HG02973 (cell line): Measurements from ENCODE around the gene TSHZ2.
A peak's percentile ranks its signal among the peaks of the same experiment; 100 is the strongest.

ENCODE experiments used
- ATAC-seq: cut with Tn5 transposase; IDR thresholded peaks from one replicate; pipeline ENCODE4 v1.9.1; 2021; ENCODE audit warnings: moderate library complexity; ENCODE audit not compliant: unreplicated experiment

Gene TSHZ2

DNA sequence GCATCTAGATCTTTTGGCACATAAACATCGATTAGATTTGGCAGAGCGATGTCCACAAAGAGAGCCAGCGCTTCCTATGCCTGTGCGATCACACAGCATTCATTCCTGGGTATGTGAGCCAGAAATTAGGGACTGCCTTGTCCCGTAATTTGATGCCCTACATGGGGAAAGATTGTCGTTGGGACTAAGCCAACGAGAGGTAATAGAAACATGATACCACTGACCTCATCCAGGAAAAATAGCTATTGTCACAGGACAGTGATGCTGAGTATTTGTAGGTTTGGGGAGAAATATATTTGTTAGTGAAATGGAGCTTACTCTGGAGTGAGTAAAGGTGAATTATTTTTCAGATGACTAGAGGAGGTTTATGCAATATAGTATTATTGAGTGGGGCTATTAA, 154.0 kb downstream of the TSHZ2 start:
- no peak for ATAC-seq

DNA sequence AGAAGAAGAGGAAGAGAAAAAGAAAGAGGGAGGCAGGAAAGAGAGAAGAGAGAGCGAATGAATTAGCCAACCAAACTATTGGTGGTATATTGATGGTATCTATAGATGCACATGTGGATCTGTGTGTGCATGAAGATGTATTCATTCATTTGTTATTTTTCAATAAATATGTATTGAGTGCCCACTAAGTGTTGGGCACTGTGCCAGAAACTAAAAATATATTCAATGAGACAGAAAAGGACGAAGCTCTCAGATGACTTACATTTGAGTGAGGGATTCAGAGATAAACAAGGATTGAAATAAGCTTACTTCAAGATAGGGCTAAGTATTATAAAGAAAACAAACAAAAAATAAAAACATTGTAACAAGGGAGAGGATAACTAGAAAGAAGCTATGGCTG, 154.9 kb downstream of the TSHZ2 start:
- no peak for ATAC-seq

DNA sequence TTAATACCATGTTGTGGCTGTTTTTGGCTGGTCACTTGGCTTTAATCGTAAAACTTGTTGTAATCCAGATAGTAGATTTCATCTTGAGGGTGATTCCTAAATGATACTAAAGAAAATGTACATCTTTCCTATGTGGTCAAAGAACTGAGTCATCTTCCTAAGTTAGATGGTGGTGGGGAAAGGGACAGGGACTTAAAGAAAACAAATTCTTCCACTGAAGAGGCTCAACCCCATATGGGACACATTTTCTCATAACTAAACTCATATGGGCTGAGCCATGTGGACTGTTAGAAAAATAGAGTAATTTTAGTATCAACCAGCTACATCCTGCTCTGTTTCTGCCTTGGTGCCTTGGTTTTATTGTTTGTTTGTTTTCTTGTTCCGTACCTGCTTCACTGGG, 155.8 kb downstream of the TSHZ2 start:
- ATAC-seq, result no peak

- ATAC-seq, result no peak
Measured at GRCh38 chr20:53129563-53129962, 157.4 kb downstream of the TSHZ2 start.

GRCh38 chr20:53130795-53131194, 158.6 kb downstream of the TSHZ2 start:
- no peak for ATAC-seq

- ATAC-seq, result no peak
Measured at GRCh38 chr20:53133125-53133524, 161.0 kb downstream of the TSHZ2 start.

DNA sequence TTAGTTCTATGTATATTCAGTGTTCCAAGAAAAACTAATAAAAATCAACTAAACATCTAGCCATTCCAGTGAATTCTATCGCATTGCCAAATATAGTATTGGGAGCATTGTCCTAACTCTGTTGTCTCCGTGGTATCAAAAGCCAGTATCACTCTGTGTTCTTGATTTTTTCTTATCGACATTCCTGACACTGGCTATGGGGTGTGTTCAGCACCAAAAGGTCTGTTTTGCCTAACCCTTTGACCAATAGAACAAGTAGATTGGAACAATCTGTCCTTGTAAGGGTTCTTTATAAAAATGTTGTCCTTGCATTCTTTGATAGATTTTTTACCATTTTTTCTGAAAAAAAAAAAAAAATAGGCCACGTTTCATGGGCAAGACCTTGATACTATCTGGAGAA, 161.5 kb downstream of the TSHZ2 start:
- ATAC-seq, result no peak

- ATAC-seq, result no peak
Measured at GRCh38 chr20:53136473-53136872, 164.3 kb downstream of the TSHZ2 start.

DNA sequence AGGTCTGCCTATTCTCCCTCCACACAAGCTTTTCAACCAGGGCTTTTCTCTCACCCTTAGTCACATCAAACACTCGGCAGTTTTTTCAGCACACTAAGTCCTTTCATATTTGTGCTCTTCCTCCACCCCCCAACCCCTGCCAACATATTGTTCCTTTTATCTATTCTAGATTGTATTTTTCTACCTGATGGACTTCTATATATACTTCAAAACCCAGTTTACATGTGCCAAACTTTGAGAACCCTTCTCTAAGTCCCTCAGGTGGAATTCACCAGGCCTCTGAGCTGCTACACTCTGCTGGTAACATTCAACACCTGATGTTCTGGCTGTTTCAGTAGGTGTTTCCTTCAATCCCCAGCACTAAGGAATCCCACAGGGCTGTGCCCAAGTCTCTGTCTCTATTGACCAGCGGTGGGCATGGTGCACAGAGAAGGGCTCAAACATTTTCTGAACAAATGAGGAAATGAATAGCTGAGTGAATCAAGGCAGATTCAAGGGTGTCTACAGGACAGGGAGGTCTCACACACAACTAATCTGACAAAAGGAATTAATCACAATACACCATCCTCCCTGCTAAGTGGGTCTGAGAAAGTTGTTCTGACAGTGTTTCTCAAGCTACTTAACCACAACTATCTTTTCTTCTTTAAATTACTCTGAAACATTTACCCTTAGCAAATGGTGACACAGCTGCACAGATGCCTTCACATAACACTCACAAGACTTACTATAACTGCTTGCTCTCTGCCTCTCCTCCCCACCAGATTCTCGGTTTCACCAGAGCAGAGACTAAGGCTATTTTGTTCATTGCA, 166.5 kb downstream of the TSHZ2 start:
- ATAC-seq, result peak; percentile 98

GRCh38 chr20:53141201-53142050, 169.3 kb downstream of the TSHZ2 start:
- ATAC-seq, result no peak

GRCh38 chr20:53142225-53143127, 170.3 kb downstream of the TSHZ2 start:
- no peak for ATAC-seq

GRCh38 chr20:53146201-53146891, 174.2 kb downstream of the TSHZ2 start:
- ATAC-seq, result peak; percentile 81

GRCh38 chr20:53148771-53149147, 176.6 kb downstream of the TSHZ2 start:
- ATAC-seq, result no peak

DNA sequence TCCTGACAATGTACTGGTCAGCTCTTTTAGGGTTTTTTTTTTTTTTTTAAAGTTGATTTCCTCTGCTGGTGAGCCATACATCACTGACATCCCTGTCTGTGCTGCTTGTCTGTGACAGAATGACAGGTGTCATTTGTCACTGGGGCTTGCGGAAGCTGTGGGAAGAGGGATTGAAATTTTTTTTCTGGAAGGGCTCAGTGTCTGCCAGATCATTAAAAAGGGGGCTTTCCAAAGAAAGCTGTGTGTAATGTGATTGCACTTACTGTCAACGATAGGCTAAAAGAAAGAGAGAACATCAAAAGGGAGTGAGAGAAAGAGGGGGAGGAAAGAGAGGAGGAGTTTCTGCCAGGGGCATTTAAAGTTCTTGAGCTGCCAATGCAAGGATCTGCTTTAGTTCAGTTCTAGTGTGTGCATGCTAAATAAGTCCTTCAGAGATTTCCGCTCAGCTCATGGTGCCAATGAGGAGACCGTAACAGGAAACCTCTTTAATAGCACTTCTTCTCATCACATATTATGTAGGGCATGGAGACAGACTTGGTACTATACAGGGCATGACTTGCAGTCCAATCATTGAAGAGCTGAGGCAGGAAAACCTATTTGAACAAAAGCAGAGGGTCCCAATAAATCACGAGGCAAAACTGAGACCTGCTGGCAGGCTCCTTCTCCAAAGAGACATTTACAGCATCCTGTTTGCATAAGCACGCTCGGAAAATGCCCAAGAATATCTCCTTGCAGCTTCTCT, 177.2 kb downstream of the TSHZ2 start:
- ATAC-seq, result no peak

DNA sequence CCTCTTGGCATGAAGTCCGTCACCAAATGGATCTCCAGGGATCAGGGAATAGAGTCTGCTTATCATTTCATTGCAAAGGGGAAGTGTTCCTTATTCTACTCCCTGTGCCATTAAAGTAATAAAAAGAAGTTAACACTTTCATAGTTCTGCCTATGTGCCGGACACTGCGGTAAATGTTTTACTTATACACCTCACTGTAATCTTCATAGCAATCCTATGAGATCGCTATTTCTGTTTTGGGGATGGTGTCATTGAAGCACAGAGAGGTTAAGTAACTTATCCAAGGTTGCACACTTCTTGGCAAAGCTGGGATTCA, 177.7 kb downstream of the TSHZ2 start:
- ATAC-seq, result no peak

GRCh38 chr20:53150532-53150931, 178.4 kb downstream of the TSHZ2 start:
- no peak for ATAC-seq

GRCh38 chr20:53152228-53152627, 180.1 kb downstream of the TSHZ2 start:
- ATAC-seq, result no peak

DNA sequence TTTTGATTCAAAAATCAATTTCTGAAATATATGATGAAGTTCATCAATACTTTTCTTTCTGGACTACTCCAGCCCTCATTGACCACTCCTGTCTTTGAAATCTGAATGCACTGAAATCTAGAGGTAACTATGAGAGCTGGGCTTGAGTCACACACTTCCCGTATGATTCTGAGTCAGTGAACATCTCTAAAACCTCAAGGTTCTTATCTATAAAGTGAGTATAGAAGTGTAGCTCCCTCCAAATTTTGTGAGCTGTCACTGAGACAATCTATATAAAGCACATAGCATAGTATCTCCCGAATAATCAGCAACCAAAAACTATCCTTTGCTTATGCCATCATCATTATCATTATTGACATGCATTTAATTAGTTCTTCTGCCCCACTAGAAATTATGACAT, 182.4 kb downstream of the TSHZ2 start:
- peak; percentile 50 for ATAC-seq

DNA sequence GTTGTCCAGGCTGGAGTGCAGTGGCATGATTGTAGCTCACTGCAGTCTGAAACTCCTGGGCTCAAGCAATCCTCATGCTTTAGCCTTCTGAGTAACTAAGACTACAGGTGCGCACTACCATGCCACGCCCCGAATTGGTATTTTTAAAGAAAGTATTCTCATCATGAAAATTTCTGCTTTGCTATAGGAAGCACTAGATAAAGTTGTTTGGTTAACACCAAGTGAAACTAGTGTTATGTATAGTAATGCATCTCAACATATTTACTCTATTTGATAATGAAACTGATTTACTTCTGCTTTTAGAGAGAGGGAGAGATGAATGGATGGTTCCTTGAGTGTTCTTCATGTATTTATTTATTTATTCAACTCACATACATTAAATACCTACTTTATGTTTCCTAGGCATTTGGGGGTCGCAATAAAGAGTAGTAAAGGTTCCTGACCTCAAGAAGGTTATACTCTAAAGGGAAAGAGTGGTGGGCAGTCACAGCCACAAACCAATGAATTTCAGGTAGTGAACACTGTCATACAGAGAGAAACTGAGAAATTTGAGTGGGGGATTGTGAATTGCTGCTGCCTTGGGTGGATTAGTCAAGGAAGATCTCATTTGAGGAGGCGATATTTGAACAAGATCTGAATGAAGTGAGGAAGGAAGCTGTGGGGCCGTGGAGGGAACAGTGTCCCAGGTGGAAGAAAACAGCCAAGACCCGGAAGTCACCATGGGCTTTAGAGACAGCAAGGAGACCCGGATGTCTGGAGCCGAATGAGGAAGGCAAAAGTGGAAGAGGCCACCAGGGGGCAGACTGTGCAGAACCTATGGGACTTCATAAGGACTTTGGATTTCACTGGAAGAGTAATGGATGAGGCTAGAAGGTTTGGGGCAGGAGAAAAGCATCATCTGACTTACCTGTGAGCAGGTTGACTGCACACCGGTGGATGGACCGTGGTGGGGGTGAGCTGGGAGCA, 185.6 kb downstream of the TSHZ2 start:
- peak; percentile 75 for ATAC-seq
